ENCODE data around the gene DAZ2.
"Not testable (repeated sequence)": the region's sequence is repeated elsewhere in the genome, so short reads cannot be mapped to it uniquely, and the experiment has no call there.

DAZ2 gene, protein sequence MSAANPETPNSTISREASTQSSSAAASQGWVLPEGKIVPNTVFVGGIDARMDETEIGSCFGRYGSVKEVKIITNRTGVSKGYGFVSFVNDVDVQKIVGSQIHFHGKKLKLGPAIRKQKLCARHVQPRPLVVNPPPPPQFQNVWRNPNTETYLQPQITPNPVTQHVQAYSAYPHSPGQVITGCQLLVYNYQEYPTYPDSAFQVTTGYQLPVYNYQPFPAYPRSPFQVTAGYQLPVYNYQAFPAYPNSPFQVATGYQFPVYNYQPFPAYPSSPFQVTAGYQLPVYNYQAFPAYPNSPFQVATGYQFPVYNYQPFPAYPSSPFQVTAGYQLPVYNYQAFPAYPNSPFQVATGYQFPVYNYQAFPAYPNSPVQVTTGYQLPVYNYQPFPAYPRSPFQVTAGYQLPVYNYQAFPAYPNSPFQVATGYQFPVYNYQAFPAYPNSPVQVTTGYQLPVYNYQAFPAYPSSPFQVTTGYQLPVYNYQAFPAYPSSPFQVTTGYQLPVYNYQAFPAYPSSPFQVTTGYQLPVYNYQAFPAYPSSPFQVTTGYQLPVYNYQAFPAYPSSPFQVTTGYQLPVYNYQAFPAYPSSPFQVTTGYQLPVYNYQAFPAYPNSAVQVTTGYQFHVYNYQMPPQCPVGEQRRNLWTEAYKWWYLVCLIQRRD

DNA sequence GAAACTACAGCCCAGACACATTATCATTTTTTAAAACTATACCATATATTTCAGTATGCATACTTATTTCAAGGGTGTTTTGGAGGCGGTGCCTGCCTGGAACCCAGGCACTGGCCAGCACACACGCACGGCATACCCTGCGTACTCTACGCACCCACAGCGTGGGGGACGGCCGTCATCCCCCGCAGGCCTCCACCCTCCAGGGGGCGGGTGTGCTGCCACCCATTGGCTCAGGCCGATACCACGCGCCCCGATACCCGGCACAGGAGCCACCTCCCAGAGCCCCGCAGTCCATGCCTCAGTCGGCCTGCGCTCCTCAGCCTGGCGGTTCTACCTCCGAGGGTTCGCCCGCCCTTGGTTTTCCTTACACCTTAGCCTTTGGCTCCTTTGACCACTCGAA is at the start of gene DAZ2:
DAZ2 (plus strand) TSS at position 301 of the 400 bp plus-strand sequence. CDS start 208 bp downstream, outside the sequence.
- DNase-seq: not testable (repeated sequence)

DNA sequence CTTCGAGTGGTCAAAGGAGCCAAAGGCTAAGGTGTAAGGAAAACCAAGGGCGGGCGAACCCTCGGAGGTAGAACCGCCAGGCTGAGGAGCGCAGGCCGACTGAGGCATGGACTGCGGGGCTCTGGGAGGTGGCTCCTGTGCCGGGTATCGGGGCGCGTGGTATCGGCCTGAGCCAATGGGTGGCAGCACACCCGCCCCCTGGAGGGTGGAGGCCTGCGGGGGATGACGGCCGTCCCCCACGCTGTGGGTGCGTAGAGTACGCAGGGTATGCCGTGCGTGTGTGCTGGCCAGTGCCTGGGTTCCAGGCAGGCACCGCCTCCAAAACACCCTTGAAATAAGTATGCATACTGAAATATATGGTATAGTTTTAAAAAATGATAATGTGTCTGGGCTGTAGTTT is 20.4 kb upstream of the DAZ2 start, which contains the start of gene DAZ1:
DAZ1 (minus strand) TSS at position 101 of the 400 bp plus-strand sequence. CDS start 208 bp downstream, outside the sequence.
- DNase-seq: not testable (repeated sequence)

DNA sequence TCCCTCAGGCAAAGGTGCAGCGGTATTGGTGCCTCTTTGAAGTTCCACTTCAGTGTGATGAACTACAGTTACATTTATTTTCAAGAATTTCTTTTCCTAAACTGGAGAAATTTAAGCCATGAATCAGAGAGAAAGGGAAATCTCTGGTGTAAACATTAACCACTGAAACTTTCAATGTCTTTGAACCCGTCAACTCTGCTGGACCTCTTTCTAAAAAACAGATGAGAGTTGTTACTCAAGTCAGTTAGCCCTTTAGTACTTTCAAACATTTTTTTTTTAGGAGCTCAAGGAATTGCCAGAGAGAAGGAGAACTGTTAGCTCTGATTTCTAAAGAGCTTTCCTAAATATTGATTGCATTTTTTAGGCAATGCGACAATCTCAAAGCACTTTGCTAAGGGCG is 11.9 kb upstream of the DAZ2 start:
- not testable (repeated sequence) for DNase-seq

DNA sequence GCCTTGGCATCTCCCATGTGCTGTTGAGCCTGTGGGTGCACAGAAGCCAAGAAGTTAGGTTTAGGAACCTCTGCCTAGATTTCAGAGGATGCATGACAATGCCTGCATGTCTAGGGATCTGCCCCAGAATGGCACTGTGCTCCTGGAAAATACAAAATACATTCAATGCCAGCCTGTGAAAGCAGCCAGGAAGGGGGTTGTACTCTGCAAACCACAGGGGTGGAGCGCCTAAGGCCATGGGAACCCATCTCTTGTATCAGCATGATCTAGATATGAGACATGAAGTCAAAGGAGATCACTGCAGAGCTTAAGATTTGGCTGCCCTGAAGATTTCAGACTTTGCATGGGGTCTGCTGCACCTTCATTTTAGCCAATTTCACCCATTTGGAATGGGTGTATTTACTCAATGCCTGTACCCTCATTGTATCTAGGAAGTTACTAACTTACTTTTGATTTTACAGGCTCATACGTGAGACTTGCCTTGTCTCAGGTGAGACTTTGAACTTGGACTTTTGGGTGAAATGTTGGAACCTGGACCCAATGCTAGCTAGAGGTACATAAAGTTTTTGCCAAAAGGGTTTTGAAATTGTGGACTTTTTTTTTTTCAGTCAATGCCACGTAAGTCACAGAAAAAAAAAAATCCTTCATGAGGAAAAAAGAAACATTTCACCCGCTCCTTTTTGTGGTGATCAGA is 9.4 kb upstream of the DAZ2 start:
- DNase-seq: not testable (repeated sequence)

DNA sequence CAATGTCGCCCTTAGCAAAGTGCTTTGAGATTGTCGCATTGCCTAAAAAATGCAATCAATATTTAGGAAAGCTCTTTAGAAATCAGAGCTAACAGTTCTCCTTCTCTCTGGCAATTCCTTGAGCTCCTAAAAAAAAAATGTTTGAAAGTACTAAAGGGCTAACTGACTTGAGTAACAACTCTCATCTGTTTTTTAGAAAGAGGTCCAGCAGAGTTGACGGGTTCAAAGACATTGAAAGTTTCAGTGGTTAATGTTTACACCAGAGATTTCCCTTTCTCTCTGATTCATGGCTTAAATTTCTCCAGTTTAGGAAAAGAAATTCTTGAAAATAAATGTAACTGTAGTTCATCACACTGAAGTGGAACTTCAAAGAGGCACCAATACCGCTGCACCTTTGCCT is 8.7 kb upstream of the DAZ2 start:
- not testable (repeated sequence) for DNase-seq

All from CD4-positive, alpha-beta T cell treated with Interleukin-1 beta for 1 hour (primary cell).